ENCODE measurements around the gene TMEM176B. TPM values are rescaled to one million over a fixed set of nuclear protein-coding genes. Genes with fewer than 3 reads are reported as not detected.

TMEM176B gene
- total RNA-seq, 6 experiments from 2014 or later, result 711 to 1,315 (median 795) TPM

DNA sequence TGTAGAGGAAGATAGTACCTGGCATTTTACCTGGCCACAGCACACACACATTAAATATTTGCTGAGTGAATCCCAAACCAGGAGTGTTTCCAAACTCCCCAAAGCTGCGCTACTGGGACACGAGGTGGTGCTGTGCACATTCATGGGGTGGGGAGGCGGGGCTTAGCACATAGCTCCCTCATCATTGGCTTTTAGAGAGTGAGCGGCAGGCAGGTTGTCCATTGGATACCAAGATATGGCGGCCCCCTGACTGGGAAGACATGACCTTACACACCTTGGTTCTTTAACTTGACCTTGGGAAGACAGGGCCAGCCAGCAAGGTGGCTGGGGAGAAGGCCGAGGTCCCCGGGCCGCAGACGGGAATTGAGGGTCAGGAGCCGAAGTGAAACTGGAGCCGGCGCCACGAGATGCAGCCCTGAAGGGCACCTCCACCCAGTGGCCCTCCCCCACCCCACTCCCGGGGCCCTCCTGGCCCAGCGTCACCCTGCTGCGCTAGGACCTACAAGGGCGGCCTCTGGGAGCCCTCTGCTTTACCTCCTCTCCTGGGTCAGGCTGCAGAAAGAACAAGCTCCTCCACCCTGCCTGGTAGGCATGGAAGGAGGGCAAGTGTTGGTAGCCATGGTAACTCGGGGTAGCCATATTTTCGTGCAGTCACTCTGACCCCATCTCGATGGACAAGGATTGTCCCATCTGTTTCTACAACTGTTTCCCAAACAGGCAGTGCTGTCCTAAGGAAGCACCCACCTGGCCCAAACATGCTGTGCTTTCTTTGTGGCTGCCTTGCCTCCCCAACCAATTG is 24.4 kb upstream of the TMEM176B start:
- no peak for TF ChIP-seq POLR2A (IDR thresholded peaks at IDR 0.05)
- TF ChIP-seq, protein P1, sequence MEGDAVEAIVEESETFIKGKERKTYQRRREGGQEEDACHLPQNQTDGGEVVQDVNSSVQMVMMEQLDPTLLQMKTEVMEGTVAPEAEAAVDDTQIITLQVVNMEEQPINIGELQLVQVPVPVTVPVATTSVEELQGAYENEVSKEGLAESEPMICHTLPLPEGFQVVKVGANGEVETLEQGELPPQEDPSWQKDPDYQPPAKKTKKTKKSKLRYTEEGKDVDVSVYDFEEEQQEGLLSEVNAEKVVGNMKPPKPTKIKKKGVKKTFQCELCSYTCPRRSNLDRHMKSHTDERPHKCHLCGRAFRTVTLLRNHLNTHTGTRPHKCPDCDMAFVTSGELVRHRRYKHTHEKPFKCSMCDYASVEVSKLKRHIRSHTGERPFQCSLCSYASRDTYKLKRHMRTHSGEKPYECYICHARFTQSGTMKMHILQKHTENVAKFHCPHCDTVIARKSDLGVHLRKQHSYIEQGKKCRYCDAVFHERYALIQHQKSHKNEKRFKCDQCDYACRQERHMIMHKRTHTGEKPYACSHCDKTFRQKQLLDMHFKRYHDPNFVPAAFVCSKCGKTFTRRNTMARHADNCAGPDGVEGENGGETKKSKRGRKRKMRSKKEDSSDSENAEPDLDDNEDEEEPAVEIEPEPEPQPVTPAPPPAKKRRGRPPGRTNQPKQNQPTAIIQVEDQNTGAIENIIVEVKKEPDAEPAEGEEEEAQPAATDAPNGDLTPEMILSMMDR (IDR thresholded peaks at IDR 0.05), result peak in 3 of 4 donors; percentile 20 to 42 (median 30)
- peak; percentile 42 to 73 (median 73) for DNase-seq
- Histone ChIP-seq H3K4me1 (peaks cover 0 to 36% (median 13%) of the 10 kb centered on the region in 4 donors), H3K4me3 (no peak overlapping the region), H3K27ac (peak overlapping the region in 2 of 3 donors; percentile 51 to 60), H3K9me3 (no peaks in the 10 kb centered on the region), H3K27me3 (no peaks in the 10 kb centered on the region), H3K36me3 (no peaks in the 10 kb centered on the region)
- intact Hi-C loops (cut with DNase I), result no loop called here
- ATAC-seq, result peak; percentile 68 to 83 (median 80)
- WGBS (ENCODE audit: insufficient coverage, low coverage, low lambda C conversion rate, missing lambda C conversion rate), result no CpG with 5 or more reads among the region's 20 CpGs

DNA sequence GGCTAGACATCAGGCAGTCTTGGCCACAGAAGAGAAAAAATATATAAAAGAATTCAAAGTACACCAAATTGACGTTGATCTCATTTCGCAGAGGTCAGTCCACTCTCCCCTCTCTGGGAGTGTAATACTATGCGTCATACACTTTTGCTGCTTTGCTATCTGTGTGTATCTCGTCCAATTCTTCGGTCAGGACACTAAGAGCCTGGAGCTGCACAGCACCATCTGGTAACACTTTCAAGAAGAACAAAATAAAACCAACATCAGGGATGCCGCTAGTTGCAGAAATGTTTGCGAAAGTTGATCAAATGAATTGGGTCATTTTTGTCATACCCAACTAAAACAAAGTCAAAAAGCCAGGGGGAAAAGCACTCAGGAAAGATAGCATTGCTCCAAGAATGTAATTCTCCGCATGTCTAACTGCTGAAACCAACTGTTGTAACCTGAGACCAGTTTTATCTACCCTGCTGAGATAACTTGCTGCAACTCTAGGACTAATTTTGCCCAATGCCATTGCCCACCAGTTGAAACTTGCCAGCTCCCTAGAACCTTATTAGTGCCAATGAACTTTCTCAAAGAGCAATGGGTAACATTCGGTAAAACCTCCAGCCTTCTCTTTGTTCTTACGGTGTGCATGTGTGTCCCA is 23.4 kb upstream of the TMEM176B start:
- no peak overlapping the region for H3K4me3 ChIP-seq
- intact Hi-C loops (cut with DNase I), result no loop called here
- H3K36me3 ChIP-seq, result no peaks in the 10 kb centered on the region
- 80% methylated on average over 7 of the region's 10 CpGs for WGBS (ENCODE audit: insufficient coverage, low coverage, low lambda C conversion rate, missing lambda C conversion rate)
- TF ChIP-seq, protein P1 (IDR thresholded peaks at IDR 0.05), result no peak
- TF ChIP-seq POLR2A (IDR thresholded peaks at IDR 0.05), result no peak
- DNase-seq (no peak), ATAC-seq (no peak)
- H3K4me1 ChIP-seq, result peaks cover 0 to 36% (median 13%) of the 10 kb centered on the region in 4 donors
- no peak overlapping the region for H3K27ac ChIP-seq
- no peaks in the 10 kb centered on the region for H3K27me3 ChIP-seq
- H3K9me3 ChIP-seq, result no peaks in the 10 kb centered on the region

DNA sequence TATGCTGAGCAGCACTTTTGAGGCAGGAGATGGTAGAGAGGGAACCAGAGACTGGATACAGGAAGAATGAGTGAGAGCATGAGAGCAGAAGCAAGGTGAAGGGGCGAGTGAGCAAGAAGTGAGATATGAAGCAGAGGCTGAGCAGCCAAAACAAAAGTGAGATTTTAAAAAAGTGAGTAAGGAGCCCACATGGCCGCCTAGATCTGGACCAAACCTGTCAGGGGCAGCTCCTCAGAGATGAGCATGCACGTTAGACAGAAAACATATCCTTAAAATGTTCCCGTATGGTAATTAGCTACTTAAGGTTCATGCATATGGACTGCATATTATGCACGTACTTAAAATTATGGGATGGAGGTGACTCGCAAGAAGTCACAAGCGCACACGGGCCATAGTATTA is 22.9 kb upstream of the TMEM176B start:
- Histone ChIP-seq H3K27ac (no peak overlapping the region), H3K4me1 (peaks cover 0 to 36% (median 13%) of the 10 kb centered on the region in 4 donors), H3K27me3 (no peaks in the 10 kb centered on the region), H3K9me3 (no peaks in the 10 kb centered on the region), H3K4me3 (no peak overlapping the region), H3K36me3 (no peaks in the 10 kb centered on the region)
- ATAC-seq, result no peak
- intact Hi-C loops (cut with DNase I), result no loop called here
- DNase-seq, result no peak
- TF ChIP-seq, protein P1 (IDR thresholded peaks at IDR 0.05), result no peak
- no peak for TF ChIP-seq POLR2A (IDR thresholded peaks at IDR 0.05)
- WGBS (ENCODE audit: insufficient coverage, low coverage, low lambda C conversion rate, missing lambda C conversion rate), result 83% methylated on average over 6 of the region's 8 CpGs

DNA sequence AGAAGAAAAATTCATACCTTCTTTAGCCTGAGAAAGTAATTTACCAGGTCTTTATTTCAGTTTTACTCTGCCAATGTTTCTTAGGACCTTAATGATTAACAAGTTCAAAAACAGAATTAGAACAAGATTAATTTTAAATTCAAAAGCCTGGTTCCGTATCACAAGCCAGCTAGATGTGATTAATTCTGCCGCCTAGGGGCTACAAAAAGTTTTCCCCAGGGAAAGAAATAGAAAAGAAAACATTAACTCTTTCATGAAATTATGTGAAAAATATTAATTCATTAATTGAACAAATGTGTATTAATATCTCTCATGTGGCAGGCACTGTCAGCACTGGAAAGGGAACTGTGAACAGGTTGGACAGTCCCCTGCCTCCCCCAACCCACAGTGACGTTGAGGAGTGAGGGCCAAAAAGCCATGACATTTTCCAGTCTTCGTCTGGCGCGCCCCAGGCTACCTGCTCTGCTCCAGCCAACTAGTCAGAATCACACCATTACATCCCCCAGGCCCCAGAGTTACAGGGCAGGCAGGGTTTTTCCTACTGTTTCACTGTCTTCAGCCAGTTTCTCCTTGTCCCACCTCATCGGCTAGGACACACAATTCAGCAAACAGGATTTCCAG is 20.5 kb upstream of the TMEM176B start:
- H3K27ac ChIP-seq, result no peak overlapping the region
- no peaks in the 10 kb centered on the region for H3K27me3 ChIP-seq
- H3K4me1 ChIP-seq, result peaks cover 0 to 23% (median 11%) of the 10 kb centered on the region in 4 donors
- no peaks in the 10 kb centered on the region for H3K36me3 ChIP-seq
- DNase-seq (no peak), ATAC-seq (peak in 1 of 4 donors; percentile 38)
- H3K4me3 ChIP-seq, result no peak overlapping the region
- TF ChIP-seq POLR2A (IDR thresholded peaks at IDR 0.05), result no peak
- TF ChIP-seq, protein P1 (IDR thresholded peaks at IDR 0.05), result peak in 3 of 4 donors; percentile 15 to 30 (median 21)
- no peaks in the 10 kb centered on the region for H3K9me3 ChIP-seq
- intact Hi-C loops (cut with DNase I), result no loop called here
- 49% methylated on average over 3 of the region's 7 CpGs for WGBS (ENCODE audit: insufficient coverage, low coverage, low lambda C conversion rate, missing lambda C conversion rate)
